ENCODE data around the gene KRT5. TPM values are rescaled to one million over a fixed set of nuclear protein-coding genes. Genes with fewer than 3 reads are reported as not detected.

Gene KRT5
- total and polyA plus RNA-seq, 2 of the 13 experiments (the other 11 are each of a cell fraction or from before 2014, with no cell fraction given) = 0.08 TPM; not detected in 1

DNA sequence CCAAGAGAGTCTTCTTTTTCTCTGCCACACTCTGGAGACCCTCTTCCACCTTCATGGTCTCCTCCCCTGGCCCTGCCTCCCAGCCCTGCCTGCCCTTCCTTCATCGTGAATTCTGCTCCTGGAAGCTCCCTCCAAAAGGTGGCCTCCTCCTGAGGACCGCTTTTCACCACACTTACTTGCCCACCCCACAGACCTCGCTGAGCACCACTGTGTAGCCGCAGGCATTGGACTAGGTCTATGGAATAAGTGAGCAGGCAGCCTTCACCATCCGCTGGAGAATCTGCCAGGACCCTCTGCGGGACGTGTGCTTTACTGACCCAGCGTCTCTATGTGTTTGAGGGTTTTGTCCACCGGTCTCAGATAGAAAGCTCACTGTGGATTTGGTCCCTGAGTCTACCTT is 9.7 kb upstream of the KRT5 start:
- Histone ChIP-seq H3K27me3 (ENCODE audit: control insufficient read depth in 1 of 2, insufficient read depth in 2 of 2, low read length in 2 of 2) (peaks cover 5 to 14% of the 10 kb centered on the region in 2 experiments; a peak in 4 of 5 replicates), H3K4me2 (ENCODE audit: low read depth, low read length) (no peak overlapping the region), H3K79me2 (ENCODE audit: insufficient read depth, low read length) (no peaks in the 10 kb centered on the region), H2AFZ (ENCODE audit: low read length) (no peak overlapping the region), H4K20me1 (ENCODE audit: insufficient read depth, low read length) (no peaks in the 10 kb centered on the region), H3K27ac (ENCODE audit: extremely low read length, insufficient read depth, low read length) (no peak overlapping the region), H3K9me3 (ENCODE audit: low read length) (no peaks in the 10 kb centered on the region), H3K4me3 (replicated peaks in 1 of 3; ENCODE audit: insufficient read depth in 1 of 3, low read depth in 2 of 3, low read length in 3 of 3) (no peak overlapping the region), H3K9ac (ENCODE audit: insufficient read depth, low read depth, low read length) (no peak overlapping the region), H3K4me1 (ENCODE audit: insufficient read depth, low read length) (no peaks in the 10 kb centered on the region), H3K36me3 (replicated peaks in 1 of 2; ENCODE audit: control insufficient read depth in 1 of 2, insufficient read depth in 2 of 2, low read length in 2 of 2) (no peaks in the 10 kb centered on the region)
- no peak for ATAC-seq
- 9% methylated on average over 9 of the region's 9 CpGs for WGBS (ENCODE audit: low lambda C conversion rate)
- ChIA-PET CTCF (ENCODE audit: low intra/inter-chr PET ratio, low total read pairs) (no interaction called here), POLR2A (no interaction called here)
- BruUV-seq (replicated peaks) = no TSS peak
- no peak for FAIRE-seq
- no peak for DNase-seq (ENCODE audit: low spot score)
- intact Hi-C loops (cut with micrococcal nuclease; ENCODE audit: unreplicated experiment) (no loop called here), in situ Hi-C loops (cut with HindIII; ENCODE audit: extremely low pct_ligation_motif_present, low pct_unique_long_range_greater_than_20kb) (loop anchor here (25.0 kb wide), 1 partner anchor 393 kb away; no protein-coding TSS in a partner anchor)
- no peak for TF ChIP-seq EP300 (IDR thresholded peaks at IDR 0.05; ENCODE audit: low read depth in 2 of 2, low read length in 2 of 2)
- TF ChIP-seq EP300 (CRISPR knock-in tag; IDR thresholded peaks at IDR 0.05; ENCODE audit: borderline replicate concordance) = no peak
- TF ChIP-seq, protein P1, sequence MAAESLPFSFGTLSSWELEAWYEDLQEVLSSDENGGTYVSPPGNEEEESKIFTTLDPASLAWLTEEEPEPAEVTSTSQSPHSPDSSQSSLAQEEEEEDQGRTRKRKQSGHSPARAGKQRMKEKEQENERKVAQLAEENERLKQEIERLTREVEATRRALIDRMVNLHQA (CRISPR knock-in tag; IDR thresholded peaks at IDR 0.05) = no peak
- TF ChIP-seq, protein P2, sequence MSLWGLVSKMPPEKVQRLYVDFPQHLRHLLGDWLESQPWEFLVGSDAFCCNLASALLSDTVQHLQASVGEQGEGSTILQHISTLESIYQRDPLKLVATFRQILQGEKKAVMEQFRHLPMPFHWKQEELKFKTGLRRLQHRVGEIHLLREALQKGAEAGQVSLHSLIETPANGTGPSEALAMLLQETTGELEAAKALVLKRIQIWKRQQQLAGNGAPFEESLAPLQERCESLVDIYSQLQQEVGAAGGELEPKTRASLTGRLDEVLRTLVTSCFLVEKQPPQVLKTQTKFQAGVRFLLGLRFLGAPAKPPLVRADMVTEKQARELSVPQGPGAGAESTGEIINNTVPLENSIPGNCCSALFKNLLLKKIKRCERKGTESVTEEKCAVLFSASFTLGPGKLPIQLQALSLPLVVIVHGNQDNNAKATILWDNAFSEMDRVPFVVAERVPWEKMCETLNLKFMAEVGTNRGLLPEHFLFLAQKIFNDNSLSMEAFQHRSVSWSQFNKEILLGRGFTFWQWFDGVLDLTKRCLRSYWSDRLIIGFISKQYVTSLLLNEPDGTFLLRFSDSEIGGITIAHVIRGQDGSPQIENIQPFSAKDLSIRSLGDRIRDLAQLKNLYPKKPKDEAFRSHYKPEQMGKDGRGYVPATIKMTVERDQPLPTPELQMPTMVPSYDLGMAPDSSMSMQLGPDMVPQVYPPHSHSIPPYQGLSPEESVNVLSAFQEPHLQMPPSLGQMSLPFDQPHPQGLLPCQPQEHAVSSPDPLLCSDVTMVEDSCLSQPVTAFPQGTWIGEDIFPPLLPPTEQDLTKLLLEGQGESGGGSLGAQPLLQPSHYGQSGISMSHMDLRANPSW (CRISPR knock-in tag; IDR thresholded peaks at IDR 0.05; ENCODE audit: borderline replicate concordance) = no peak
- TF ChIP-seq NCOA2 (CRISPR knock-in tag; IDR thresholded peaks at IDR 0.05) = no peak
- TF ChIP-seq ZNF33A (CRISPR knock-in tag; IDR thresholded peaks at IDR 0.05; ENCODE audit: borderline replicate concordance) = no peak
- TF ChIP-seq ZNF354B (CRISPR knock-in tag; IDR thresholded peaks at IDR 0.05) = no peak
- TF ChIP-seq, protein P3, sequence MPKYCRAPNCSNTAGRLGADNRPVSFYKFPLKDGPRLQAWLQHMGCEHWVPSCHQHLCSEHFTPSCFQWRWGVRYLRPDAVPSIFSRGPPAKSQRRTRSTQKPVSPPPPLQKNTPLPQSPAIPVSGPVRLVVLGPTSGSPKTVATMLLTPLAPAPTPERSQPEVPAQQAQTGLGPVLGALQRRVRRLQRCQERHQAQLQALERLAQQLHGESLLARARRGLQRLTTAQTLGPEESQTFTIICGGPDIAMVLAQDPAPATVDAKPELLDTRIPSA (CRISPR knock-in tag; IDR thresholded peaks at IDR 0.05; ENCODE audit: borderline replicate concordance) = no peak
- TF ChIP-seq HMG20B (CRISPR knock-in tag; conservative IDR thresholded peaks at IDR 0.05) = no peak
- no peak for TF ChIP-seq PCBP2 (optimal IDR thresholded peaks at IDR 0.05; ENCODE audit: low read depth, low read length, poor library complexity, severe bottlenecking)
- TF ChIP-seq ZNF3 (CRISPR knock-in tag; IDR thresholded peaks at IDR 0.05) = no peak
- no peak for TF ChIP-seq ZBTB20 (CRISPR knock-in tag; IDR thresholded peaks at IDR 0.05; ENCODE audit: borderline replicate concordance, low read depth)
- no peak for TF ChIP-seq KAT8 (CRISPR knock-in tag; IDR thresholded peaks at IDR 0.05)
- no peak for TF ChIP-seq ZNF629 (CRISPR knock-in tag; conservative IDR thresholded peaks at IDR 0.05)
- TF ChIP-seq, protein P4, sequence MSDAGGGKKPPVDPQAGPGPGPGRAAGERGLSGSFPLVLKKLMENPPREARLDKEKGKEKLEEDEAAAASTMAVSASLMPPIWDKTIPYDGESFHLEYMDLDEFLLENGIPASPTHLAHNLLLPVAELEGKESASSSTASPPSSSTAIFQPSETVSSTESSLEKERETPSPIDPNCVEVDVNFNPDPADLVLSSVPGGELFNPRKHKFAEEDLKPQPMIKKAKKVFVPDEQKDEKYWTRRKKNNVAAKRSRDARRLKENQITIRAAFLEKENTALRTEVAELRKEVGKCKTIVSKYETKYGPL (CRISPR knock-in tag; IDR thresholded peaks at IDR 0.05) = no peak
- TF ChIP-seq, protein P5, sequence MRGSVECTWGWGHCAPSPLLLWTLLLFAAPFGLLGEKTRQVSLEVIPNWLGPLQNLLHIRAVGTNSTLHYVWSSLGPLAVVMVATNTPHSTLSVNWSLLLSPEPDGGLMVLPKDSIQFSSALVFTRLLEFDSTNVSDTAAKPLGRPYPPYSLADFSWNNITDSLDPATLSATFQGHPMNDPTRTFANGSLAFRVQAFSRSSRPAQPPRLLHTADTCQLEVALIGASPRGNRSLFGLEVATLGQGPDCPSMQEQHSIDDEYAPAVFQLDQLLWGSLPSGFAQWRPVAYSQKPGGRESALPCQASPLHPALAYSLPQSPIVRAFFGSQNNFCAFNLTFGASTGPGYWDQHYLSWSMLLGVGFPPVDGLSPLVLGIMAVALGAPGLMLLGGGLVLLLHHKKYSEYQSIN (CRISPR knock-in tag; IDR thresholded peaks at IDR 0.05; ENCODE audit: borderline replicate concordance) = no peak
- no peak for TF ChIP-seq FOXK2 (IDR thresholded peaks at IDR 0.05)
- no peak for TF ChIP-seq GLI4 (CRISPR knock-in tag; IDR thresholded peaks at IDR 0.05; ENCODE audit: borderline replicate concordance)
- TF ChIP-seq, protein P6, sequence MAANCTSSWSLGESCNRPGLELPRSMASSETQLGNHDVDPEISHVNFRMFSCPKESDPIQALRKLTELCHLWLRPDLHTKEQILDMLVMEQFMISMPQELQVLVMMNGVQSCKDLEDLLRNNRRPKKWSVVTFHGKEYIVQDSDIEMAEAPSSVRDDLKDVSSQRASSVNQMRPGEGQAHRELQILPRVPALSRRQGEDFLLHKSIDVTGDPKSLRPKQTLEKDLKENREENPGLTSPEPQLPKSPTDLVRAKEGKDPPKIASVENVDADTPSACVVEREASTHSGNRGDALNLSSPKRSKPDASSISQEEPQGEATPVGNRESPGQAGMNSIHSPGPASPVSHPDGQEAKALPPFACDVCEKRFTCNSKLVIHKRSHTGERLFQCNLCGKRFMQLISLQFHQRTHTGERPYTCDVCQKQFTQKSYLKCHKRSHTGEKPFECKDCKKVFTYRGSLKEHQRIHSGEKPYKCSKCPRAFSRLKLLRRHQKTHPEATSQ (CRISPR knock-in tag; IDR thresholded peaks at IDR 0.05; ENCODE audit: borderline replicate concordance) = no peak
